Activated B cell treated with CpG ODN at 0.5 μM for 24 hours (primary cell): ENCODE data around the gene TCF7. TPM values are rescaled to one million over a fixed set of nuclear protein-coding genes. Genes with fewer than 3 reads are reported as not detected.
A peak's percentile ranks its signal among the peaks of the same experiment; 100 is the strongest.

ENCODE experiments used
- ATAC-seq: fragments of 200-7000 bp; cut with Tn5 transposase; one replicate; pipeline ENCODE4 v1.10.0; 2021; ENCODE audit warnings: low read depth, mild to moderate bottlenecking, moderate library complexity
- CTCF ChIA-PET: fragments of 350-600 bp; sonication (Branson Sonifier 250); formaldehyde crosslinking; loops from one replicate; lab custom pipeline; 2021; ENCODE audit warnings: antibody characterized with exemption; lab: Charles Lee
- POLR2A ChIA-PET: fragments of 350-600 bp; sonication (Branson Sonifier 250); formaldehyde crosslinking; loops from one replicate; lab custom pipeline; 2021; ENCODE audit warnings: antibody characterized with exemption; lab: Charles Lee
- DNase-seq: peaks from one replicate; pipeline ENCODE4 v3.0.0; 2022
- H3K27ac Mint-ChIP-seq: one replicate; pipeline ENCODE4 v1.8.0; 2020; ENCODE audit warnings: mixed read lengths
- H3K27me3 Mint-ChIP-seq: one replicate; pipeline ENCODE4 v1.8.0; 2021; ENCODE audit warnings: mixed read lengths
- H3K36me3 Mint-ChIP-seq: one replicate; pipeline ENCODE4 v1.8.0; 2021; ENCODE audit warnings: low read depth, mixed read lengths
- H3K4me1 Mint-ChIP-seq: one replicate; pipeline ENCODE4 v1.8.0; 2021; ENCODE audit warnings: mixed read lengths
- H3K4me3 Mint-ChIP-seq: one replicate; pipeline ENCODE4 v1.8.0; 2020; ENCODE audit warnings: mild to moderate bottlenecking, mixed read lengths
- H3K9me3 Mint-ChIP-seq: one replicate; pipeline ENCODE4 v1.8.0; 2020; ENCODE audit warnings: mixed read lengths
- CTCF ChIP-seq: fragments of 200-600 bp; IDR thresholded peaks from one replicate; pipeline ENCODE4 v1.8.0; 2022; ENCODE audit warnings: antibody characterized with exemption, mild to moderate bottlenecking
- intact Hi-C: fragments of 100-400 bp; cut with micrococcal nuclease; formaldehyde crosslinking; loops from one replicate; pipeline ENCODE4 v1.15.1; 2024
- total RNA-seq: library from RNA; stranded (reverse); gene quantifications from 2 replicates; pipeline ENCODE4 v1.2.3, GENCODE V29; 2022

TCF7 gene
- total RNA-seq, 1 donor from 2014 or later = 15.8 TPM

GRCh38 chr5:134111741-134112647, 2.5 kb upstream of the TCF7 start:
- Mint-ChIP-seq H3K36me3 (peaks cover 2% of the 10 kb centered on the region), H3K27me3 (peaks cover 10% of the 10 kb centered on the region), H3K27ac (no peak overlapping the region), H3K9me3 (no peaks in the 10 kb centered on the region), H3K4me3 (no peak overlapping the region), H3K4me1 (peaks cover 18% of the 10 kb centered on the region)
- intact Hi-C loops = no loop called here
- DNase-seq (no peak), ATAC-seq (no peak)
- no peak for TF ChIP-seq CTCF
- POLR2A ChIA-PET = interaction anchor here (0.6 to 5.2 kb wide), 4 partner anchors 12 to 523 kb away, joined by 3 to 61 read pairs (median 3); partner anchors contain the start of gene SKP1
- CTCF ChIA-PET = interaction anchor here (1.3 to 6.2 kb wide), 5 partner anchors 10 to 73 kb away, joined by 4 to 51 read pairs (median 9); no protein-coding TSS in a partner anchor

GRCh38 chr5:134112726-134113362, 1.6 kb upstream of the TCF7 start:
- H3K27ac Mint-ChIP-seq = no peak overlapping the region
- TF ChIP-seq CTCF = no peak
- intact Hi-C loops = loop anchor here (1.0 kb wide), 1 partner anchor 42 kb away; no protein-coding TSS in a partner anchor
- H3K4me3 Mint-ChIP-seq = no peak overlapping the region
- no peaks in the 10 kb centered on the region for H3K9me3 Mint-ChIP-seq
- ChIA-PET CTCF (interaction anchor here (1.5 to 6.2 kb wide), 4 partner anchors 11 to 73 kb away, joined by 4 to 51 read pairs (median 20); no protein-coding TSS in a partner anchor), POLR2A (interaction anchor here (0.6 to 5.2 kb wide), 3 partner anchors 8 to 937 kb away, joined by 3 to 61 read pairs (median 3); no protein-coding TSS in a partner anchor)
- H3K4me1 Mint-ChIP-seq = peaks cover 21% of the 10 kb centered on the region
- peaks cover 2% of the 10 kb centered on the region for H3K36me3 Mint-ChIP-seq
- DNase-seq = no peak
- ATAC-seq = no peak
- peaks cover 10% of the 10 kb centered on the region for H3K27me3 Mint-ChIP-seq

GRCh38 chr5:134113363-134113889, 1.1 kb upstream of the TCF7 start:
- no peak for DNase-seq
- H3K4me1 Mint-ChIP-seq = peaks cover 21% of the 10 kb centered on the region
- H3K27me3 Mint-ChIP-seq = peaks cover 10% of the 10 kb centered on the region
- ChIA-PET CTCF (interaction anchor here (2.0 to 6.2 kb wide), 3 partner anchors 12 to 73 kb away, joined by 11 to 51 read pairs (median 32); no protein-coding TSS in a partner anchor), POLR2A (interaction anchor here (0.6 to 5.2 kb wide), 5 partner anchors 9 to 937 kb away, joined by 3 to 61 read pairs (median 3); no protein-coding TSS in a partner anchor)
- ATAC-seq = no peak
- no peak overlapping the region for H3K27ac Mint-ChIP-seq
- no peaks in the 10 kb centered on the region for H3K9me3 Mint-ChIP-seq
- peaks cover 2% of the 10 kb centered on the region for H3K36me3 Mint-ChIP-seq
- intact Hi-C loops = loop anchor here (1.0 kb wide), 1 partner anchor 42 kb away; no protein-coding TSS in a partner anchor
- peak overlapping the region; percentile 90 for H3K4me3 Mint-ChIP-seq
- TF ChIP-seq CTCF = no peak

GRCh38 chr5:134114886-134115805, 665 bp downstream of the TCF7 start:
- intact Hi-C loops = loop anchor here (1.0 to 2.0 kb wide), 3 partner anchors 15 to 25 kb away; no protein-coding TSS in a partner anchor
- no peak for TF ChIP-seq CTCF
- H3K27ac Mint-ChIP-seq = no peak overlapping the region
- ChIA-PET POLR2A (interaction anchor here (1.0 to 5.2 kb wide), 6 partner anchors 9 to 111 kb away, joined by 3 to 61 read pairs (median 4); partner anchors contain the start of gene PPP2CA), CTCF (interaction anchor here (0.6 to 6.2 kb wide), 5 partner anchors 9 to 75 kb away, joined by 3 to 51 read pairs (median 11); no protein-coding TSS in a partner anchor)
- peaks cover 10% of the 10 kb centered on the region for H3K27me3 Mint-ChIP-seq
- DNase-seq (no peak), ATAC-seq (no peak)
- peaks cover 24% of the 10 kb centered on the region for H3K4me1 Mint-ChIP-seq
- H3K4me3 Mint-ChIP-seq = peak overlapping the region; percentile 79
- no peaks in the 10 kb centered on the region for H3K9me3 Mint-ChIP-seq
- peaks cover 2% of the 10 kb centered on the region for H3K36me3 Mint-ChIP-seq
